Measurements from ENCODE around the gene RBBP5. TPM values are rescaled to one million over a fixed set of nuclear protein-coding genes. Genes with fewer than 3 reads are reported as not detected.

Gene RBBP5
- polyA plus RNA-seq, 3 donors, result 4.9 to 10.2 (median 8.1) TPM

GRCh38 chr1:205129447-205130029 is 7.8 kb upstream of the RBBP5 start:
- H3K36me3 ChIP-seq (replicated peaks in 1 of 2; ENCODE audit: control insufficient read depth in 1 of 2, insufficient read depth in 2 of 2, low read length in 2 of 2), result no peaks in the 10 kb centered on the region
- peaks cover 0 to 5% of the 10 kb centered on the region in 2 donors for H3K4me1 ChIP-seq (ENCODE audit: control insufficient read depth in 1 of 2, insufficient read depth in 2 of 2, low read length in 2 of 2)
- H4K20me1 ChIP-seq (ENCODE audit: insufficient read depth, low read length), result no peaks in the 10 kb centered on the region
- Mint-ChIP-seq H3K9me3 (peaks cover 0 to 6% (median 0%) of the 10 kb centered on the region in 7 donors), H3K4me1 (peaks cover 12% of the 10 kb centered on the region), H3K36me3 (no peaks in the 10 kb centered on the region), H3K27me3 (ENCODE audit: low read depth in 3 of 3) (no peaks in the 10 kb centered on the region), H3K4me3 (no peak overlapping the region), H3K27ac (peak overlapping the region in 1 of 7 donors; percentile 25)
- H3K9ac ChIP-seq (ENCODE audit: insufficient read depth, low read length, poor library complexity, severe bottlenecking), result no peak overlapping the region
- WGBS (ENCODE audit: insufficient coverage), result 100% methylated on average over 1 of the region's 4 CpGs
- intact Hi-C loops (cut with micrococcal nuclease), result loop anchor here in 1 of 2 donors (10.0 kb wide), 1 partner anchor 125 kb away; no protein-coding TSS in a partner anchor
- H2AFZ ChIP-seq (ENCODE audit: insufficient read depth, low read depth, low read length, poor library complexity, severe bottlenecking), result no peak overlapping the region
- no peak for DNase-seq
- no peak overlapping the region for H3K27ac ChIP-seq (ENCODE audit: low read depth in 1 of 2, low read length in 2 of 2)
- no peaks in the 10 kb centered on the region for H3K27me3 ChIP-seq (ENCODE audit: control insufficient read depth in 2 of 2, insufficient read depth in 2 of 2, low read length in 2 of 2)
- H3K9me3 ChIP-seq (replicated peaks in 1 of 2; ENCODE audit: control insufficient read depth in 1 of 2, insufficient read depth in 1 of 2, low read length in 2 of 2), result no peaks in the 10 kb centered on the region
- no peak overlapping the region for H3K4me2 ChIP-seq (replicated peaks; ENCODE audit: extremely low read depth, low read length, poor library complexity, severe bottlenecking)
- no peak overlapping the region for H3K4me3 ChIP-seq (replicated peaks in 1 of 3; ENCODE audit: low read depth in 2 of 3, low read length in 3 of 3)
- H3K79me2 ChIP-seq (ENCODE audit: insufficient read depth, low read length), result no peaks in the 10 kb centered on the region
- TF ChIP-seq, protein P1, sequence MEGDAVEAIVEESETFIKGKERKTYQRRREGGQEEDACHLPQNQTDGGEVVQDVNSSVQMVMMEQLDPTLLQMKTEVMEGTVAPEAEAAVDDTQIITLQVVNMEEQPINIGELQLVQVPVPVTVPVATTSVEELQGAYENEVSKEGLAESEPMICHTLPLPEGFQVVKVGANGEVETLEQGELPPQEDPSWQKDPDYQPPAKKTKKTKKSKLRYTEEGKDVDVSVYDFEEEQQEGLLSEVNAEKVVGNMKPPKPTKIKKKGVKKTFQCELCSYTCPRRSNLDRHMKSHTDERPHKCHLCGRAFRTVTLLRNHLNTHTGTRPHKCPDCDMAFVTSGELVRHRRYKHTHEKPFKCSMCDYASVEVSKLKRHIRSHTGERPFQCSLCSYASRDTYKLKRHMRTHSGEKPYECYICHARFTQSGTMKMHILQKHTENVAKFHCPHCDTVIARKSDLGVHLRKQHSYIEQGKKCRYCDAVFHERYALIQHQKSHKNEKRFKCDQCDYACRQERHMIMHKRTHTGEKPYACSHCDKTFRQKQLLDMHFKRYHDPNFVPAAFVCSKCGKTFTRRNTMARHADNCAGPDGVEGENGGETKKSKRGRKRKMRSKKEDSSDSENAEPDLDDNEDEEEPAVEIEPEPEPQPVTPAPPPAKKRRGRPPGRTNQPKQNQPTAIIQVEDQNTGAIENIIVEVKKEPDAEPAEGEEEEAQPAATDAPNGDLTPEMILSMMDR (IDR thresholded peaks at IDR 0.05), result no peak

GRCh38 chr1:205128050-205128449 is 6.3 kb upstream of the RBBP5 start:
- H4K20me1 ChIP-seq (ENCODE audit: insufficient read depth, low read length), result no peaks in the 10 kb centered on the region
- H3K9ac ChIP-seq (ENCODE audit: insufficient read depth, low read length, poor library complexity, severe bottlenecking), result no peak overlapping the region
- H3K36me3 ChIP-seq (replicated peaks in 1 of 2; ENCODE audit: control insufficient read depth in 1 of 2, insufficient read depth in 2 of 2, low read length in 2 of 2), result no peaks in the 10 kb centered on the region
- no peak for DNase-seq
- TF ChIP-seq, protein P1 (IDR thresholded peaks at IDR 0.05), result no peak
- no peak overlapping the region for H3K27ac ChIP-seq (ENCODE audit: low read depth in 1 of 2, low read length in 2 of 2)
- H3K9me3 ChIP-seq (replicated peaks in 1 of 2; ENCODE audit: control insufficient read depth in 1 of 2, insufficient read depth in 1 of 2, low read length in 2 of 2), result no peaks in the 10 kb centered on the region
- Mint-ChIP-seq H3K27ac (no peak overlapping the region), H3K27me3 (ENCODE audit: low read depth in 3 of 3) (no peaks in the 10 kb centered on the region), H3K4me1 (peaks cover 12% of the 10 kb centered on the region), H3K9me3 (peaks cover 0 to 6% (median 0%) of the 10 kb centered on the region in 7 donors), H3K4me3 (no peak overlapping the region), H3K36me3 (no peaks in the 10 kb centered on the region)
- no peak overlapping the region for H2AFZ ChIP-seq (ENCODE audit: insufficient read depth, low read depth, low read length, poor library complexity, severe bottlenecking)
- H3K4me3 ChIP-seq (replicated peaks in 1 of 3; ENCODE audit: low read depth in 2 of 3, low read length in 3 of 3), result no peak overlapping the region
- no peak overlapping the region for H3K4me2 ChIP-seq (replicated peaks; ENCODE audit: extremely low read depth, low read length, poor library complexity, severe bottlenecking)
- H3K27me3 ChIP-seq (ENCODE audit: control insufficient read depth in 2 of 2, insufficient read depth in 2 of 2, low read length in 2 of 2), result no peaks in the 10 kb centered on the region
- intact Hi-C loops (cut with micrococcal nuclease), result loop anchor here in 1 of 2 donors (10.0 kb wide), 1 partner anchor 127 kb away; no protein-coding TSS in a partner anchor
- no CpG with 5 or more reads among the region's 2 CpGs for WGBS (ENCODE audit: insufficient coverage)
- H3K79me2 ChIP-seq (ENCODE audit: insufficient read depth, low read length), result no peaks in the 10 kb centered on the region
- peaks cover under 1 to 7% of the 10 kb centered on the region in 2 donors for H3K4me1 ChIP-seq (ENCODE audit: control insufficient read depth in 1 of 2, insufficient read depth in 2 of 2, low read length in 2 of 2)

All from CD14-positive monocyte (primary cell).